HepG2 (cell line): ENCODE results near the gene PTPN14. TPM values are rescaled to one million over a fixed set of nuclear protein-coding genes. Genes with fewer than 3 reads are reported as not detected.

Source experiments
- ATAD3A ChIP-seq: sonication (generic); formaldehyde crosslinking; IDR thresholded peaks from 2 replicates; pipeline ENCODE4 v1.4.0; 2020; ENCODE audit warnings: missing genetic modification reagents
- GATA4 ChIP-seq: sonication (generic); IDR thresholded peaks from 2 replicates; pipeline ENCODE4 v1.6.1; 2016; ENCODE audit warnings: antibody characterized with exemption, low read depth, borderline replicate concordance
- GMEB1 ChIP-seq: sonication (generic); formaldehyde crosslinking; IDR thresholded peaks from 2 replicates; pipeline ENCODE4 v1.5.1; 2020; ENCODE audit warnings: missing genetic modification reagents, mild to moderate bottlenecking, borderline replicate concordance
- KDM2A ChIP-seq: sonication (generic); formaldehyde crosslinking; IDR thresholded peaks from 2 replicates; pipeline ENCODE4 v1.4.0; 2020; ENCODE audit warnings: low read depth, missing genetic modification reagents, borderline replicate concordance
- KMT2A ChIP-seq: sonication (generic); formaldehyde crosslinking; IDR thresholded peaks from 2 replicates; pipeline ENCODE4 v1.4.0; 2020; ENCODE audit warnings: missing genetic modification reagents
- LCORL ChIP-seq, 2 experiments: fragments of 450-650 bp in 1 of 2; sonication (generic) in 1 of 2; formaldehyde crosslinking in 1 of 2; IDR thresholded peaks; 2 replicates each; pipeline versions ENCODE4 v1.5.0 to v1.6.1; 2017 to 2020; ENCODE audit warnings: antibody characterized with exemption in 1 of 2, missing genetic modification reagents in 1 of 2
- MXD4 ChIP-seq: IDR thresholded peaks from 2 replicates; pipeline ENCODE4 v1.6.1; 2016; ENCODE audit warnings: mild to moderate bottlenecking, missing biosample characterization, missing genetic modification reagents
- NCOR1 ChIP-seq: fragments of 200-600 bp; sonication (generic); IDR thresholded peaks from 2 replicates; pipeline ENCODE4 v1.7.0; 2017; ENCODE audit warnings: antibody characterized with exemption, low read length, borderline replicate concordance
- PCBP1 ChIP-seq: fragments of 200-400 bp; formaldehyde crosslinking; IDR thresholded peaks from 2 replicates; pipeline ENCODE4 v1.6.1; 2017; ENCODE audit warnings: mild to moderate bottlenecking, low read depth, low read length, borderline replicate concordance
- RARG ChIP-seq: sonication (generic); formaldehyde crosslinking; IDR thresholded peaks from 2 replicates; pipeline ENCODE4 v1.4.0; 2020; ENCODE audit warnings: low read depth, mild to moderate bottlenecking, missing genetic modification reagents
- SOX6 ChIP-seq, 2 experiments: fragments of 450-650 bp in 1 of 2; sonication (generic) in 1 of 2; formaldehyde crosslinking in 1 of 2; IDR thresholded peaks; 2 replicates each; pipeline versions ENCODE4 v1.4.0 to v1.6.1; 2017 to 2020; ENCODE audit warnings: antibody characterized with exemption in 1 of 2, mild to moderate bottlenecking in 1 of 2, missing genetic modification reagents in 1 of 2
- STAT6 ChIP-seq: sonication (generic); formaldehyde crosslinking; IDR thresholded peaks from 2 replicates; pipeline ENCODE4 v1.4.0; 2020; ENCODE audit warnings: missing genetic modification reagents, mild to moderate bottlenecking, borderline replicate concordance
- TEAD3 ChIP-seq: optimal IDR thresholded peaks from 2 replicates; pipeline ENCODE3; 2016; ENCODE audit warnings: borderline replicate concordance
- THAP11 ChIP-seq: IDR thresholded peaks from 2 replicates; pipeline ENCODE4 v1.6.1; 2016; ENCODE audit warnings: missing biosample characterization, missing genetic modification reagents
- ZBTB44 ChIP-seq: sonication (generic); formaldehyde crosslinking; IDR thresholded peaks from 2 replicates; pipeline ENCODE4 v1.4.0; 2020; ENCODE audit warnings: missing genetic modification reagents
- ZMAT3 ChIP-seq: sonication (generic); formaldehyde crosslinking; conservative IDR thresholded peaks from 2 replicates; pipeline ENCODE4 v1.7.0; 2021; ENCODE audit warnings: missing genetic modification reagents
- ZNF136 ChIP-seq: sonication (generic); formaldehyde crosslinking; IDR thresholded peaks from 2 replicates; pipeline ENCODE4 v1.8.1; 2022; ENCODE audit warnings: low read depth, mild to moderate bottlenecking, moderate library complexity, missing genetic modification reagents
- ZNF484 ChIP-seq: sonication (generic); formaldehyde crosslinking; IDR thresholded peaks from 2 replicates; pipeline ENCODE4 v1.5.1; 2020; ENCODE audit warnings: mild to moderate bottlenecking, low read depth, missing genetic modification reagents, borderline replicate concordance
- ZNF501 ChIP-seq: sonication (generic); formaldehyde crosslinking; IDR thresholded peaks from 2 replicates; pipeline ENCODE4 v1.5.1; 2020; ENCODE audit warnings: mild to moderate bottlenecking, moderate library complexity, missing genetic modification reagents
- ZNF747 ChIP-seq: sonication (generic); formaldehyde crosslinking; IDR thresholded peaks from 2 replicates; pipeline ENCODE4 v1.8.1; 2023; ENCODE audit warnings: missing genetic modification reagents, mild to moderate bottlenecking, borderline replicate concordance
- ZNF780A ChIP-seq: sonication (generic); formaldehyde crosslinking; IDR thresholded peaks from 2 replicates; pipeline ENCODE4 v1.8.0; 2022; ENCODE audit warnings: mild to moderate bottlenecking, missing genetic modification reagents, moderate library complexity
- ZNF782 ChIP-seq: sonication (generic); formaldehyde crosslinking; IDR thresholded peaks from 2 replicates; pipeline ENCODE4 v1.4.0; 2020; ENCODE audit warnings: missing genetic modification reagents, mild to moderate bottlenecking, borderline replicate concordance
- ZNF839 ChIP-seq: sonication (generic); formaldehyde crosslinking; IDR thresholded peaks from 2 replicates; pipeline ENCODE4 v1.4.0; 2020; ENCODE audit warnings: missing genetic modification reagents, mild to moderate bottlenecking, borderline replicate concordance
- polyA plus RNA-seq, 8 experiments: library from polyadenylated mRNA; depleted of rRNA in 3 of 8; stranded (reverse) in 7 of 8; unstranded in 1 of 8; fragments of >200 nt; fragmentation: Illumina TruSeq in 4 of 8; extraction: Trizol in 4 of 8; gene quantifications; 2 replicates each; pipeline versions ENCODE4 v1.2.1 to v1.2.3, GENCODE V29; 2011 to 2016; ENCODE audit warnings: low read depth in 4 of 8, missing spikeins in 1 of 8, mixed read lengths in 1 of 8; ENCODE audit not compliant: insufficient read depth in 1 of 8
- total RNA-seq, 5 experiments: library from RNA; depleted of rRNA; stranded (reverse); fragments of >200 nt; fragmentation: Illumina TruSeq; extraction: Trizol; gene quantifications; 2 replicates each; pipeline ENCODE4 v1.2.3, GENCODE V29; 2016; ENCODE audit warnings: low read depth in 1 of 5
- TF ChIP-seq, protein P1 (sequence below): sonication (generic); formaldehyde crosslinking; IDR thresholded peaks from 2 replicates; pipeline ENCODE4 v1.4.0; 2020; ENCODE audit warnings: missing genetic modification reagents

The PTPN14 gene
- total and polyA plus RNA-seq, 2 of the 13 experiments (the other 11 are each of a cell fraction or from before 2014, with no cell fraction given): 3.9 to 4.7 TPM

GRCh38 chr1:214523124-214523824, 28.1 kb downstream of the PTPN14 start (continued):
- TF ChIP-seq LCORL (IDR thresholded peaks at IDR 0.05): no peak
- no peak for TF ChIP-seq LCORL (CRISPR knock-in tag; IDR thresholded peaks at IDR 0.05)
- TF ChIP-seq ZNF782: no peak
- no peak for TF ChIP-seq PCBP1
- TF ChIP-seq MXD4: no peak
- no peak for TF ChIP-seq ZBTB44 (CRISPR knock-in tag)
- no peak for TF ChIP-seq KDM2A (CRISPR knock-in tag)
- peak; percentile 43; the same call in 1 of the 2 replicates for TF ChIP-seq THAP11
- TF ChIP-seq ZNF501 (CRISPR knock-in tag): no peak
- TF ChIP-seq SOX6 (IDR thresholded peaks at IDR 0.05): no peak
- peak; percentile 71; the same call in 1 of the 2 replicates for TF ChIP-seq SOX6 (CRISPR knock-in tag; IDR thresholded peaks at IDR 0.05)
- no peak for TF ChIP-seq ATAD3A (CRISPR knock-in tag)
- TF ChIP-seq ZNF839 (CRISPR knock-in tag): no peak
- TF ChIP-seq GATA4: no peak
- TF ChIP-seq, protein P1, sequence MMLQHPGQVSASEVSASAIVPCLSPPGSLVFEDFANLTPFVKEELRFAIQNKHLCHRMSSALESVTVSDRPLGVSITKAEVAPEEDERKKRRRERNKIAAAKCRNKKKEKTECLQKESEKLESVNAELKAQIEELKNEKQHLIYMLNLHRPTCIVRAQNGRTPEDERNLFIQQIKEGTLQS (CRISPR knock-in tag): no peak
- no peak for TF ChIP-seq ZNF484 (CRISPR knock-in tag)
- TF ChIP-seq KMT2A: no peak
- no peak for TF ChIP-seq STAT6
- TF ChIP-seq GMEB1 (CRISPR knock-in tag): no peak
- no peak for TF ChIP-seq RARG (CRISPR knock-in tag)
- no peak; the same call in 1 of the 2 replicates for TF ChIP-seq ZNF747 (CRISPR knock-in tag)
- TF ChIP-seq ZNF780A: no peak
- peak; percentile 56 for TF ChIP-seq TEAD3 (CRISPR knock-in tag)
- no peak for TF ChIP-seq NCOR1
- TF ChIP-seq ZNF136 (CRISPR knock-in tag): no peak
- TF ChIP-seq ZMAT3: no peak
